Measurements from ENCODE around the gene ABCC1.
"Not testable (repeated sequence)": the region's sequence is repeated elsewhere in the genome, so short reads cannot be mapped to it uniquely, and the experiment has no call there.

The ABCC1 gene

DNA sequence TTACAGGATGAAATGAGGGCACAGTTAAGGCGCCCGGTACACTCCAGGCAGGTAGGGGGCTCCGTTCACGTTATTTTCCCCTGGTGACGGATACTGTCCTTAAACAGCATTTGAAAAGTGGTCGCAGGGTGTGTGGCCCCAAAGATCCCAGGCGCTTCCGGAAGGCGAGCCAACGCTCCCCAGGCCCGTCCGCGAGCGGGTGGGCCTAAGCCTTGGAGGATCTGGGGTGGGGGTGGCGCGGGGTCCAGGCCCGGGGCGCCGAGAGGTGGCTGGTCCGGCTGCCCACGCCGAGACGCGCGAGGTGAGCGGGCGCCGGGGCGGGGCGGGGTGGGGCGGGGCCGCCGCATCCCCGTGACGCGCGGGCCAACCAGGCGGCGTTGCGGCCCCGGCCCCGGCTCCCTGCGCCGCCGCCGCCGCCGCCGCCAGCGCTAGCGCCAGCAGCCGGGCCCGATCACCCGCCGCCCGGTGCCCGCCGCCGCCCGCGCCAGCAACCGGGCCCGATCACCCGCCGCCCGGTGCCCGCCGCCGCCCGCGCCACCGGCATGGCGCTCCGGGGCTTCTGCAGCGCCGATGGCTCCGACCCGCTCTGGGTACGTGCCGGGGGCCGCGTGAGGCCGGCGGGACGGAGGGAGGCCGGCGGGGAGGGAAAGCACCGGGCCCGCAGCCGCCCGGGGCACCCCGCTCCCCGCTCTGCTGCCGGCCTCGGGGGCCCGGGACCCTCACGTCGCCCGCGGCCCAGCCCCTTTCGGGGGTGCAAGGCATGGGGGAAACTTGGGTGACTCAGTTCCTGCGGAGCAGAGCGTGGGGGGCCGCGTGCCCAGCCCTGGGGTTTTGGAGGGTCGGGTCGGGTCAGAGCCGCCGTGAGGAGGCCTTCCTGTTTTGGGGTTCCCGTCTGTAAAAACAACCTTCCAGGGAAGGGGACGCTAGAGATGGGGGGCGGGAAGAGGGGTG lies at the start of gene ABCC1:
Gene ABCC1 (plus strand): TSS at position 407 of the 951 bp plus-strand sequence. CDS start 136 bp downstream, at position 543.
- DNase-seq, result peak; percentile 49

DNA sequence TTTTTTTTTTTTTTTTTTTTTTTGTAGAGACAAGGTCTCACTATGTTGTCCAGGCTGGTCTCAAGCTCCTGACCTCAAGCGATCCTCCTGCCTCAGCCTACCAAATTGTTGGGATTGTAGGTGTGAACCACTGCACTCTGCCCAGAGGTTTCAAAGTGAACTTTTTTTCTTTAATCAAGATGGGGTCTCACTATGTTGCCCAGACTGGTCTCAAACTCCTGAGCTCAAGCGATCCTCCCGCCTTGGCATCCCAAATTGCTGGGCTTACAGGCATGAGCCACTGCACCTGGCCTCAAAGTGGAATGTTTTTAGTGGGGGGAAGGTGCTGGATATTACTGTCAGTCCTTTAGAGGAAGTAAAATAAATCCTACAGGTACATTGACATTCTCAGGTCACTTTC lies 49.1 kb upstream of the ABCC1 start:
- DNase-seq, result no peak

DNA sequence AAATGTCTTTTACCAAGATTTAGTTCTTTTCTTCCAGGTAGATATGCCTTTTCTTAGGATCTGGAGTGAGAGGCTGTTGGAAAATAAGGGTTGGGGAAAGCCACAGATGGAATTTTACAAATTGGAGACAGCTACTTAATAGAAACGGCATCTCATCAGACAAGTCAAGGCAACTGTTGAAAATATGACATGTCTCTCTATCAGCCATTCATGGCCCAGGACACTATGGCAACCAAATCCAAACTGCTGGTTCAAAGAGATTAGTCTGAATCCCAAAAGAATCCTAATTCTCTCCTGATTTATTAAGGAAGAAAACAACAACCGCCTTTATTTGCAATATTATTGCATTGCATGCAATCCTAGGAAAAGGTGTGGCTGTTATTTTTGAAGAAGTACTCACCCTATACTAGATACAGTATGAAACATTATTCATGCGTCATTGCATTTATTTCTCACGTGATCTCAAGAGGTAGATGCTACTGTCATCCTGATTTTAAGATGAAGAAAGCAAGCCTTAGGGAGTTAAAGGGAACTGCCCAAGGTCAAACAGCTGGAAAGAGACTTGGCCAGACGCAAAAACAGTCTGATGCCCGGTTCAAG lies 48.4 kb upstream of the ABCC1 start:
- no peak for DNase-seq

DNA sequence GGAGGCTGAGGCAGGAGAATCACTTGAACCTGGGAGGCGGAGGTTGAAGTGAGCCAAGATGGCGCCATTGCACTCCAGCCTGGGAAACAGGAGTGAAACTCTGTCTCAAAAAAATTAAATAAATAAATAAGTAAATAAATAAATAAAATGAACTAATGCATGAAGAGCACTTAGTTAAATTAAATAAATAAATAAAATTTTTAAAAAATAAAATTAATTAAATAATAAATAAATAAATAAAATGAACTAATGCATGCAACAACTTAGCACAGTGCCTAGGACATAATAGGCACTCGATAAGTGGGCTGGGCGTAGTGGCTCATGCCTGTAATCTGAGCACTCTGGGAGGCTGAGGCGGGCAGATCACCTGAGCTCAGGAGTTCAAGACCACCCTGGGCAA lies 45.5 kb upstream of the ABCC1 start:
- no peak for DNase-seq

DNA sequence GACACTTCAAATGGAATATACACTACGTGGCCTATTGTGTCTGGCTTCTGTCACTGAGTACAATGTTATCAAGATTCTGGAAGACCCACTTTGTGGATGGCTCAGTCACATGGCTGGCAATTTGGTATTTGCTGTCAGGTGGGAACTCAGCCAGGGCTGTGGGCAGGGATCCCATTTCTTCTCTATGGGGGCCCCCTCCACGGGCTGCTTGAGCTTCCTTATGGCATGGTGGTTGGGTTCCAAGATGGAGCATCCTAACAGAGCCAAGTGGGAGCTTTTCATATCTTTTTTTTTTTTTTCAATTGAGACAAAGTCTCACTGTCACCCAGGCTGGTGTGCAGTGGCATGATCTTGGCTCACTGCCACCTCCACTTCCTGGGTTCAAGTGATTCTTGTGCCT lies 43.0 kb upstream of the ABCC1 start:
- DNase-seq, result no peak

DNA sequence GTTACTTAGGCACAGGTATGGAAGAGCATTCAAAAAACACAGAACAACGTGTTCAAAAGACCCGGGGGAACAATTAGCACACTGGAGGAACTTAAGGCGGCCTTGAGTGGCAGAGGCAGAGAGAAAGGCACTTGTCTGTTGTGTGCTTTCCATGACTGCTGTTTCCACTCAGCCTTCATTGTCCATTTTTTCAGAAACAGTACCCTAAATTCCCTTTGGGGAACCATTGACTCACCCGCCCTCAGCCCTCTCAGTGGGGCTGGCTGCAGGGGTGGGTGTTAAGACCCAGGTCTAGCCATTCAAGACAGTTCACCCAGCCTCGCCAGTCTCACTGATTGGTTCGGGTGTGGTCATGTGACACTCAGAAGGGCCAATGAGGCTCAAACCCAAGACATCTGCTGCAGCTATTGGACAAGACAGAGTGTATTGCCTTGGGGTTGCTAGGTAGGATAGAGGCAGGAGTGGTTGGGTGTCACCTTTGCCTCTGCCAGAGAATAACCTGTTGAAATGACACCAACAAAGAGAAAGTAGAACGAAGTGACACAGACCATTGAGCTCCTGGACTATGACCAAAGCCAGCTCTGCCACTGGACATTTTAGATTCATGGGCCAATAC lies 41.4 kb upstream of the ABCC1 start:
- DNase-seq, result no peak

DNA sequence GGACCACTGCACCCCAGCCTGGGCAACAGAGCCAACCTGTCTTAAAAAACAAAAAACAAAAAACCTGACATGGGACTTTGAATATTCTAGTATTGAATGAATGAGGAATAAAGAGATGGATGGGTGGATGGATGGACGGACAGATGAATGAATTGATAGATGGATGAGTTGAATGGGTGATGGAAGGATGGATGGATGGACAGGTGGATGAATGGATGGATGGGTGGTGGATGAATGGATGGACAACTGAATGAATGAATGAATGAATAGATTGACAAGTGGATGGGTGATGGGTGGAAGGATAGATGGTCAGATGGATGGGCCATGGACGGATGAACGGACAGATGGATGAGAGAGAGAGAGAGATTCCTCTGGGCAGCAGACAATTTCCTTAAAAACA lies 38.2 kb upstream of the ABCC1 start:
- DNase-seq, result no peak

DNA sequence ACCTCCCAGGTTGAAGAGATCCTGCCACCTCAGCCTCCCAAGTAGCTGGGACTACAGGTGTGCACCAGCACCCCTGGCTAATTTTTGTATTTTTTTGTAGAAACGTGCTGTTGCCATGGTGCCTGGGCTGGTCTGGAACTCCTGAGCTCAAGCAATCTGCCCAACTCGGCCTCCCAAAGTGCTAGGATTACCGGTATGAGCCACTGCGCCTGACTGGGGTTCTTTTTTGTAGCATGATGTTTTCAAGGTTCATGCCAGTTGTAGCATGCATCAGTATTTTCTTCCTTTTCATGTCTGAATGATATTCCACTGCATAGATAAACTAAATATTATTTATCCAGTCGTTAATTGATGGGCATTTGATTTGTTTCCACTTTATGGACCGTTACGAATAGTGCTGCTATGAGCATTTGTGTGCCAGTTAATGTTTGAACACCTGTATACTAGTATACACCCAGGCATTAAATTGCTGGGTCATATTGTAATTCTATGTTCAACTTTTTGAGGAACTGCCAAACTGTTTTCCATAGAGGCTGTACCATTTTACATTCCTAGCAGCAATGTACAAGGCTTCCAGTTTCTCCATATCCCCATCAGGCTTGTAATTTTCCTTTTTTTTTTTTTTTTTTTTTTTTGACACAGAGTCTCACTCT lies 36.2 kb upstream of the ABCC1 start:
- DNase-seq, result no peak

DNA sequence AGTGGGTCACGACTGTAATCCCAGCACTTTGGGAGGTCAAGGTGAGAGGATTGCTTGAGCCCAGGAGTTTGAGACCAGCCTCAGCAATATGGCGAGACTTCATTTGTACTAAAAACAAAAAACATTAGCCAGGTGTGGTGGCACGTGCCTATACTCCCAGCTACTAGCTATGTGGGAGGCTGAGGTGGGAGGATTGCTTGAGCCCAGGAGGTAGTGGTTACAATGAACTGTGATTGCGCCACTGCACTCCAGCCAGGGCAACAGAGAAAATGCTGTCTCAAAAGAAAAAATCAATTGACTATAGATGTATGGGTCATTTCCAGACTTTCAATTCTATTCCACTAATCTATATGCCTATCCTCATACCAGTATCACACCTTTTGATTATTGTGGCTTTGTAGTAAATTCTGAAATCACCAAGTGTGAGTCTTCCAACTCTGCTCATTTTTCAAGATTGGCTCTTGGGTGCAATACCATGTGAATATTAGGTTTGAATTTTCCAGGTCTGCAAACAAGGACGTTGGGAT lies 33.8 kb upstream of the ABCC1 start:
- no peak for DNase-seq

DNA sequence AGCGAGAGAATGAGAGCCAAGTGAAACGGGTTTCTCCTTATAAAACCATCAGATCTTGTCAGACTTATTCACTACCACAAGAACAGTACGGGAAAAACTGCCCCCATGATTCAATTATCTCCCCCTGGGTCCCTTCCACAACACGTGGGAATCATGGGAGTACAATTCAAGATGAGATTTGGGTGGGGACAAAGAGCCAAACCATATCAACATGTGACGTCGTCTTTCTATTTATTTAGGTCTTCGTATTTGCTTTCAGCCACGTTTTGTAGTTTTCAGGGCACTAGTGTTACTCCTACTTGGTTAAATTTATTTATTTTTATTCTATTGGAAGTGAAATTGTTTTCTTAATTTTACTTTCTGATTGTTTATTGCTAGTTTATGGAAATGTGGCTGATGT lies 33.1 kb upstream of the ABCC1 start:
- no peak for DNase-seq

DNA sequence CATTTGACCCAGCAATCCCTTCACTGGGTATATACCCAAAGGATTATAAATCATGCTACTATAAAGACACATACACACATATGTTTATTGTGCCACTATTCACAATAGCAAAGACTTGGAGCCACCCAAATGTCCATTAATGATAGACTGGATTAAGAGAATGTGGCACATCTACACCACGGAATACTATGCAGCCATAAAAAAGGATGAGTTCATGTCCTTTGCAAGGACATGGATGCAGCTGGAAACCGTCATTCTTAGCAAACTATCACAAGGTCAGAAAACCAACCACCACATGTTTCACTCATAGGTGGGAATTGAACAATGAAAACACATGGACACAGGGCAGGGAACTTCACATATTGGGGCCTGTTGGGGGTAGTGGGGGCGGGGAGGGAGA lies 31.1 kb upstream of the ABCC1 start:
- not testable (repeated sequence) for DNase-seq

DNA sequence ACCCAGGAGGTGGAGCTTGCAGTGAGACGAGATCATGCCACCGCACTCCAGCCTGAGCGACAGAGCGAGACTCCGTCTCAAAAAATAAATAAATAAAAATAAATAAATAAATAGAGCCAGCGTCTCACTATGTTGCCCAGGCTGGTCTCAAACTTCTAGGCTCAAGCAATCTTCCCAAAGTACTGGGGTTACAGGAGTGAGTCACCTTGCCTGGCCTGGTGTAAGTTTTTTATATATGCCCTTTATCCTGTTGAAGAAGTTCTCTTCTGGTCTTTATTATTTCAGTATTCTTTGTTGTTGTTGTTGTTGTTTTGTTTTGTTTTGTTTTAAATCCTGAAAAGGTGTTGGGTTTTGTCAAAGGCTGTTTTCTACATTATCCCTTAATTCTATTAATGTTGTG lies 30.1 kb upstream of the ABCC1 start:
- DNase-seq, result no peak

DNA sequence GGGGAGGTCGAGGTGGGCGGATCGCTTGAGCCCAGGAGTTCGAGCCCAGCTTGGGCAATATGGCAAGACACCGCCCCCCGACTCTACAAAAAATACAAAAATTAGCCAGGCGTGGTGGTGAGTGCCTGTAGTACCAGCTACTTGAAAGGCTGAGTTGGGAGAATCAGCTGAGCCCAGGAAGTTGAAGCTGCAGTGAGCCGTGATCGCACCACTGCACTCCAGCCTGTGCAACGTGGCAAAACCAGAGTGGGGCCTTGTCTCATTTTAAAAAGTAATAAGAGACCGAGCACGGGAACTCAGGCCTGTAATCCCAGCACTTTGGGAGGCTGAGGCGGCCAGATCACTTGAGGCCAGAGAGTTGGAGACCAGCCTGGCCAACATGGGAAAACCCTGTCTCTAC lies 24.4 kb upstream of the ABCC1 start:
- DNase-seq, result no peak

DNA sequence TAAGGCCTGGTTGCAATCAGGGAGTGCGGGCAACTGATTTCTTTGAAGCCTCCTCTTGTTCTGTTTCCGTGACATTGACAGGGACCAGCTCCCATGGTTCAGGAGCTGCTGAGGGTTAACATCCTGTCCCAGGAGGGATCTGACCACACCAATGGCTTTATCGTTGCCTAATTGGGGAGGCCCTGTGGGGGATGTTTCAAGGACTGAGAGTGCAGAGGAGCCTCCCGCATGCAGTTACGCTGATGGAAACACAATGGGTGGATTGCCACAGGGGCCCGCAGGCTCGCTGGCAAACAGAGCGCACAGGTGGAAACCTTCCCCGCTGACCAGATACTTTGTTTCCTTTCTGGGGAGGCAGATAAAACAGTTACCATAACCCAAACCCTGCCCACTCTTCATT lies 23.8 kb upstream of the ABCC1 start:
- no peak for DNase-seq

DNA sequence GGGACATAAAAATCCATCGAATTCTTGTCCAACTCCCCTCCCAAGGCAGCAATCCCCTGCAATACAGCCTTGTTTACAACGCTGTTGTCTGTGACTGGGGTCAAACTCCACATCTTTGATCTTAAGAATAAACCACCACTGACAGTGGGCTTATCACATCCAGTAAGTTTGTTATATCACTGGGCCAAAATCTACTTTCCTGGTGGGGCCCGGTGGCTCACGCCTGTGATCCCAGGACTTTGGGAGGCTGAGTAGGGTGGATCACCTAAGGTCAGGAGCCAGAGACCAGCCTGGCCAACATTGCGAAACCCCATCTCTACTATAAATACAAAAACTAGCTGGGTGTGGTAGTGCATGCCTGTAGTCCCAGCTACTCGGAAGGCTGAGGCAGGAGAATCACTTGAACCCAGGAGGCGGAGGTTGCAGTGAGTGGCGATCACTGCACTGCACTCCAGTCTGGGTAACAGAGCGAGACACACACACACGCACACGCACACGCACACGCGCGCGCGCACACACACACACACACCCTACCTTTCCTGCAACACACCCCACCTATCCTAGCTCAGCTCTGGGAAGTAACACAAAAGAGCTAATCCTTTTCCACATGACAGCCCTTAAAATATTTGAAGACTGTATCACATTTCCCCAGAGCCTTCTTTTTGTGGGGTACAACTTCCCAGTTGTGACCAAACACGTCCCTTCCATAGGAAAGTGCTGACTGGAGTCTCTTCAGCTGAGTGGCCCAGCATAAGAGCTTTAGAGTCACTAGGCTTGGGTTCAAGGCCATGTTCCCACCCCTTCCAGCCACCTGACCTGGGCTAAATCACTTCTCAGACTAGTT lies 20.9 kb upstream of the ABCC1 start:
- no peak for DNase-seq

DNA sequence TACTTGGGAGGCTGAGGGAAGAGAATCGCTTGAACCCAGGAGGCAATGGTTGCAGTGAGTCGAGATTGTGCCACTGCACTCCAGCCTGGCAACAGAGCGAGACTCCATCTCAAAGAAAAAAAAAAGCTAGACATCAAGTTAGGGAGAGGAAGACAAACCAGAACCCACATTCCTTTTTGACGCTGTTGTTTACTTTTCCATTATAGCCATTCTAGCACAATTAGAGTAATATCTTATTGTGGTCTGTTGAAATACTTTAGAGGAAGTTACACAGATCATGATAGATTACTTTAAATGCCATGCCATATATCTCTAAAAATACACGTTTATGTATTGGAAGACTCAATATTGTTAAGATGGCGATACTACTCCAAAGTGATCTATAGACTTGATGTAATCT lies 16.5 kb upstream of the ABCC1 start:
- DNase-seq, result no peak

DNA sequence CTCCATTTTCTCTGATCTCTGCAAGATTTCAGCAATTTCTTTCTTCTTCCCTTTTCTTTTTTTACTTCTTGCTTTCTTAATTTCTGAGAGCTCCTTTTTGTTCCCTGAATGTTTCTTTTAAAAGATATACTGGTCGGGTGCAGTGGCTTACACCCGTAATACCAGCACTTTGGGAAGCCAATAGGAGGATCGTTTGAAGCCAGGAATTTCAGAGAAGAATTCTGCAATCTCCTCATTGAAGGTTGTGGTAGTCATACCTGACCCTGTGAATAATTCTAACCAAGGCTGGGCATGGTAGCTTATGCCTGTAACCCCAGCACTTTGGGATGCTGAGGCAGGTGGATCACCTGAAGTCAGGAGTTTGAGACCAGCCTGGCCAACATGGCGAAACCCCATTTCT lies 15.6 kb upstream of the ABCC1 start:
- no peak for DNase-seq

DNA sequence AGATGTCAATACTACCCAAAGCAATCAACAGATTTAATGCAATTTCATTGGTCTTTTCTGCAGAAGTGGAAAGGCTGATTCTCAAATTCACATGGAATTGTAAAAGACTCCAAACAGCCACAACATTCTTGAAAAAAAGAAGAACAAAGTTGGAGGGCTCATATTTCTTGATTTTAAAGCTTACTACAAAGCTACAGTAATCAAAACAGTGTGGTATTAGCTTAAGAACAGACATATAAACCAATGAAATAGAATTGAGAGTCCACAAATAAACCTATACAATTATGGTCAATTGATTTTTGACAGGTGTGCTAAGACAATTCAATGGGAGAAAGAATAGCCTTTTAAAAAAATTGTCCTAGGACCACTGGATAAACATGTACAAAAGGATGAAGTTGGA lies 14.4 kb upstream of the ABCC1 start:
- no peak for DNase-seq

DNA sequence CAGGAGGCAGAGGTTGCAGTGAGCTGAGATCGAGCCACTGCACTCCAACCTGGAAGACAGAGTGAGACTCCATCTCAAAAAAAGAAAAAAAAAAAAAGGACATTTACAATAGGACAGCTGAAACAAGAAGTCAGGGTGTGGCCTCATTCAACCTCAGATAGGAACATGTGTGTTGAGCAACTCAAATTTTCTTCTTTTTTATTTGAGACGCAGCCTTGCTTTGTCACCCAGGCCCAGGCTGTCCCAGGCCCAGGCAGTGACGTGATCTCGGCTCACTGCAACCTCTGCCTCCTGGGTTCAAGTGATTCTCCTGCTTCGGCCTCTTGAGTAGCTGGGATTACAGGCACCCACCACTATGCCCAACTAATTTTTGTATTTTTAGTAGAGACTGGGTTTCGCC lies 12.6 kb upstream of the ABCC1 start:
- DNase-seq, result not testable (repeated sequence)

DNA sequence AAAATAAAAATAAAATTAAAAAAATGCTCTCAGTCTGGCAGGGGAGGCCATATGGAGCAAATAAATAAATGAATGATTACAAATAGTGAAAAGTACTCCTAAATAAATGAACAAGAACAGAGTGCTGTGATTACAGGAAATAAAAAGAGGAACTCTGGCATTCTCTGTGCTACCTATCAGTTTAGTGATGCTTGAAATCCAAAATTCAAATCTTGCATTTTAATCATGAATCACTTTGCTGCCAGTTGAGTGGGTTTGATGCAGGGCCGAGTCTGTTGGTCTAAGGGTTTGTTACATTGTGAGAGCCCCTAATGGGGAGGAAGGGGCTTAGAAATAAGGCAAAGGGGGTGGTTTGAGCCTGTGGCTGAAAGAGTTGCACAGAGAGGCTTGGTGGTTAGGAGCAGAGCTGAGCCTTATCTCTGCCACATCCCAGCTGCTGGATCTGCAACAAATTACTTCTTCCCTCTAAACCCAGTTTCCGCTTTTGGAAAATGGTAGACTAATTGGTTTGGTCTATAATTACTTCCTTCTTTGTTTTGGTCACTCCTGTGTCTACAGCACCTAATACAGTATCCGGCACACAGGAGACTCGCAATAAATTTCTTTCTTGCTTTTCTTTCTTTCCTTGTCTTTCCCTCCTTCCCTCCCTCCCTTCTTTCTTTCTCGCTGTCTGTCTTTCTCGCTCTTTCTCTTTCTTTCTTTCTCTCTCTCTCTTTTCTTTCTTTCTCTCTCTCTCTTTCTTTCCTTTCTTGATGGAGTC lies 6.3 kb upstream of the ABCC1 start:
- DNase-seq, result no peak

DNA sequence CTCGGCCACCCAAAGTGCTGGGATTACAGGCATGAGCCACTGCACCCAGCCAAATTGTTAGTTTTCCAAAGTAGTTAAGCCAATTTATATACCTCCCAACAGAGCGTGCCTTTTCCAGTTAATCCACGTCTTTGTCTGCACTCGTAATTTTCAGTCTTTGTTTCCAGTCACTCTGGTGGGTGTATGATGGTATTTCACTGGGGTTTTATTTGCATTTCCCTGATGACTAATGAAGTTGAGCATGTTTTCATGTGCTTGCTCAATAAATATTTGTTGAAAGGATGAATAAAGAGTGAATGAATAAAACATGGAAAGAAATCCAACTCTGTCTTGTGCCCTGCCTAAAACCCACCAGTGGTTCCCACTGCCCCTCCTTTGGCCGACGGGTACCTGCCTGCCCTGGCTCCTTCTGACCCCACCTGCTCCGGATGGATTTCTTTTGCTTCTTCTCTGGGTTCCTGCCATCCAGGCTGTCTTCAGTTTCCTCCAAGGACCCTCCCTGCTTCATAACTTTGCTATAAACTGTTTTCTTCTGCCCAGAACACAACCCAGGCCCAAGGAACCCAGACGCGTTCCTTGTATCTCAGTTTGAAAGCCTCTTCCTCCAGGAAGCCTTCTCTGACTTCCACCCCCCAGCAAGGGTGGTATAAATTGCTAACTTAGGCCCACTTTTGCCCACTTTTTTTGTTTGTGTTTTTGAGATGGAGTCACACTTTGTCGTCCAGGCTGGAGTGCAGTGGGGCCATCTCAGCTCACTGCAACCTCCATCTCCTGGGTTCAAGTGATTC lies 3.0 kb upstream of the ABCC1 start:
- DNase-seq, result no peak
